Raji (cell line): ENCODE measurements around the gene SLC22A4.
A peak's percentile ranks its signal among the peaks of the same experiment; 100 is the strongest.

ENCODE experiments used
- POLR2A ChIP-seq: IDR thresholded peaks from 2 replicates; pipeline ENCODE4 v1.6.1; 2011; ENCODE audit warnings: low read depth, low read length, control low read depth; ENCODE audit not compliant: insufficient read depth

Gene SLC22A4

GRCh38 chr5:132381614-132382013 lies 87.4 kb downstream of the SLC22A4 start:
- TF ChIP-seq POLR2A = no peak

GRCh38 chr5:132383261-132383660 lies 89.1 kb downstream of the SLC22A4 start:
- no peak for TF ChIP-seq POLR2A

- no peak for TF ChIP-seq POLR2A
These were observed 89.8 kb downstream of the SLC22A4 start for GRCh38 chr5:132383984-132384383.

- TF ChIP-seq POLR2A = no peak
These were observed 90.4 kb downstream of the SLC22A4 start for GRCh38 chr5:132384506-132385050.

GRCh38 chr5:132385326-132386105 lies 91.3 kb downstream of the SLC22A4 start:
- no peak for TF ChIP-seq POLR2A

GRCh38 chr5:132386644-132387286 lies 92.6 kb downstream of the SLC22A4 start:
- TF ChIP-seq POLR2A = peak; percentile 36; the same call in 1 of the 2 replicates

- TF ChIP-seq POLR2A = no peak
These were observed 93.5 kb downstream of the SLC22A4 start for GRCh38 chr5:132387640-132388117.

- TF ChIP-seq POLR2A = no peak
These were observed 94.3 kb downstream of the SLC22A4 start for GRCh38 chr5:132388244-132389050.

DNA sequence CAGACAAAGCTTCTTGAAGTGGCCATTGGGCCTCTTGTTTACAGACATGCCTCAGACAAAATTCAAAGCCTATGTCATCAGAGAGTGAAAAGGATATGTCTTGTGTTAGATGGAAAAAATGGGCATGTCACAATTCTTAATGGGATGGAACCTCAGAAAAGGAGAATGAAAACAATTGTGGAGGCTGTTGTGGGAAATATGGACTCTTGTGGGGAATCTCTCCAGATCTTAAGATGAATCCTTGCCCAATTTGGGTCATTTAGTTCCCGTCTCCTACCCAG lies 94.8 kb downstream of the SLC22A4 start:
- no peak for TF ChIP-seq POLR2A

DNA sequence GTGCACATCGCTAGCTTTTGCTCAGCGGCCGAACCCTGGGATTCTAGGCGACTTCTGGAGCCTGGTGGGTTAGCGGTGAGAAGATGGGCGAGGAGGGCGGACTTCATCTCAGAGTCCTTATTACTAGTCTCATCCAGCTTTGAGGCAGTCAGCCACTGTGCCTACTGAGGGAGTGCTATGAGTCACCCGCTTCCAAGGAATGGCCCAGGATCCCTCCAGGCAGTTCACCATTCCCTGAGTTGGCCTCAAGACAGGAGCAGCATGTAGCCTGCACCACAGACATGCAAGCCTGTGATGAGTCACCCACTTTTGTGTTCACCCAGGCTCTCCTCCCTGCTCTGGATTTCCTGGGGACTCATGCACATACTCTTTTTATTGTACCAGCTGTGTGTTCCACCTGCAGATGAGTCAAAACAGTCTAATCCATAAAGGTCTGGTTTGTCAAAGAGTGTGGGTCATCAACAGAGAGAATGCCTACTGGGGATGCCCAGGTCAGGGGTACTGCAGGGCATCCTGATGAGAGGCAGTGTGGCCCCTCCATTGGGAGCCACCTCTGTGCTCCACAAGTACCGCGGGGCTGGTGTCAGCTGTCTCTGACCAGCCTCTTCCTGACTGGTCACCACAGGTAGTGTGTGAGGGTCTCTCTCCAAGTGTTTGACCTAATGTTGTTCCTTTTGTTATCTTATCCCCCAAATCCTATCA lies 95.5 kb downstream of the SLC22A4 start:
- TF ChIP-seq POLR2A = no peak

GRCh38 chr5:132391247-132391646 lies 97.1 kb downstream of the SLC22A4 start:
- no peak for TF ChIP-seq POLR2A

GRCh38 chr5:132391870-132392269 lies 97.7 kb downstream of the SLC22A4 start:
- TF ChIP-seq POLR2A = no peak

- TF ChIP-seq POLR2A = no peak
These were observed 98.2 kb downstream of the SLC22A4 start for GRCh38 chr5:132392411-132392810.

GRCh38 chr5:132392978-132393825 lies 99.0 kb downstream of the SLC22A4 start:
- TF ChIP-seq POLR2A = no peak
